Stimulated activated CD4-positive, alpha-beta T cell treated with anti-CD3 and anti-CD28 coated beads, TNF-alpha, amount 100 ng/mL, for 48 hours (primary cell): ENCODE data around the gene GLCE.
"Not testable (repeated sequence)": the region's sequence is repeated elsewhere in the genome, so short reads cannot be mapped to it uniquely, and the experiment has no call there.

Experiments
- DNase-seq, 3 donors: peaks; one replicate each; pipeline ENCODE4 v3.0.0-alpha.2; 2020; ENCODE audit warnings: low read depth in 3 of 3

The GLCE gene

DNA sequence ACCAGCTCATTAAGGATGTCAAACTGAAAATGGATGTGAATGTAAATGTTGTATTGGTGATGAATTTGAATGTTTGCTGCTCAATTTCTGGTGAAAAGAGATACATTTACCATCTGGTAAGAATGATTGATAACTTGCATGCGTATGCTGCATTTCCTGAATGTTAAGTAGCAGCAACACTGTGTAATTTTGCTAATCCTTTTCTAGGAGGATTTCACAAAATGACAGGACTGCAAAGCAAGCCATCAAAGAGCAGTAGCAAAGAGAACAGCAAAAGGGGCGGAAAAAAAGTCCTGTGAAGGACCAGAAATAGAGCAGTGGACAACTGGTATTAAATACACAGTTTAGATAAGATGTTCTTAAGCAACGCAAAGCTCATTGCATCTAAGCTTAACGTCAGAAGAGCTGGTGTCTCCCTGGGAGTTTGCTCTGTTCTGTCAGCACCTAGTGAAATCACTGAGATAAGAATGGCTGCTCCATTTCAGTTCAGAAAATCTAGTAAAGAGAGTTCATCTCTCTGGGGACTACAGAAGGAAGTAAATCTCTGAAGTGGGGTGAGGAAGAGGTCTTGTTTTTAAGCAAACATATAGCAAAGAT lies 114.7 kb downstream of the GLCE start:
- no peak for DNase-seq

DNA sequence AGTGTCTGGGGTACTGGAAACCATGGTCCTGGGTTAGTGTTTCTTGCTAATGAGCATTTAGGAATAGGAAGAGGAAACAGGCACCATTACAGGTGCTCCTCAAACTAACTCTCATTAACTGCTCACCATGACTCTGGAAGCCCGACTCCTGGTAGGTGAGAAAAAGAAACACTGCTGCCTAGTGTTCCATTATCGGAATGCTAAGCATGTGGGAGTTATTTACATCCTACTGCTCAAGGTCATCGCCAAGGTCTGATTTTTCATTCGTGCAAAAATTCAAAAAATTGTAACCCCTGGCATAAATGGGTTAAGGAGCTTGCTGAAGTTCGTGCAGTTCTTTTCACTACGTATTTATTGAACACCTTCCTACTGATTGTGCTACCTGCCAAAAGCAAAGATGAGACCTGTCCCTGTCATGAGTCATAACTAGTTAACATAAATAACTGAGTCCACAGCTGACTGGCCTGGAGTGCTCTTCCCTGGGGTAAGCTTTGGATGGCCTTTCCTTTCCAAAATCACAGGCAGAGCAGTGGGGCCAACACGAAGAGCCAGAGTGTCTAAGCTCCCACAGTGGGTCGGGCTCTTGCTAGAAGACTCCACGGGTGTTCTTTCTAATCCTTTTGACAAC lies 115.6 kb downstream of the GLCE start:
- DNase-seq = no peak

DNA sequence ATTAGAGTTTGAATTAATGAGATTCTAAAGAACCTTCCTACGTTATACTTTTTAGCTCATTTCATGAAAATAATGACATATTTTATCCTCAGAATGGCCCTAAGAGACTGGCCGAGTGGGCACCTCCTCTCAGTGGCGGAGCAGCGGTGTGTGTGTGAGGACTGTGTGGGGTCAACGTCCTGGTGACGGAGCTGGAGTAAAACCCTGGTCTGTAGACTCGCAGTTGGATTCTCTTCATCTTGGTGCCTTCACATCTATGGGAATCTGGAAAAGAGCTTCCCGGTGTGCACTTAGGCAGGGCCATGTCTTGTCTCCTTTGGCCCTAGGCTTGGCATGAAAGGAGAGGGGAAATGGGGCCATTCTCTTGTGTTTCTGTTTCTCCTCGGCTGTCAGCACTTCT lies 116.9 kb downstream of the GLCE start:
- no peak for DNase-seq

DNA sequence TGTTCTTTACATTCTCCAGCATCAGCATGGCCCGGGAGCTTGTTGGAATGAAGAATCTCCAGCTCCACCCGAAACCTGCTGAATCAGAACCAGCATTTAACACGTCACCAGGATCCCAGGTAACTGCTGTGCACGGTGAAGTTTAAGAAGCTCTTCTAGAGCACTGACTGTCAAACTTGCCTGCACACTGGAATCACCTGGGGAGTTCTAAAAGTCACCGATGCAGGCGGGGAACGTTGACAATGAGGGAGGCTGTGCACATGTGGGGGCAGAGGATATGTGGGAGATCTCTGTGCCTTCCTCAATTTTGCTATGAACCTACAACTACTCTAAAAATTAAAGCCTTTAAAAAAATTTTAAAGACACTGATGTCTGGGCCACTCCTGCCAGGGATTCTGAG lies 119.2 kb downstream of the GLCE start:
- DNase-seq = no peak

DNA sequence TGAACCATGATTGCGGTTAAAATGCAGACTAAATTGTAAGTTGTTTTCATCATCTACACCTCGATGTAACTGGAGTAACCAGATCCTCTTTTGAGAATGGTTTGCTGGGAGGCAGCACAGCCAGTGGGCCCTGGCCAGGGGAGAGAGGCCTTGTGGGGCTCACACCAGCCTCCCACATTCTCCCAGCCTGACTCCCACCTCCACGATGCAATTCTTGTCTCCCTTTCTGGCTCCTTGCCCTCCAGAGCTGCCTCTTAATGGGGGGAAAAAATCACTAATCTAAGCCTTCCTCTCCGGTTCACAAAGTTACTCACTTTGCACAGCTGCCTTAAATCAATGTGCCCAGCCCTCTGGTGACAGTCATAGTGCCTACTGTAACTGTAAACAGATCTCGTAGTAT lies 120.3 kb downstream of the GLCE start:
- no peak for DNase-seq

DNA sequence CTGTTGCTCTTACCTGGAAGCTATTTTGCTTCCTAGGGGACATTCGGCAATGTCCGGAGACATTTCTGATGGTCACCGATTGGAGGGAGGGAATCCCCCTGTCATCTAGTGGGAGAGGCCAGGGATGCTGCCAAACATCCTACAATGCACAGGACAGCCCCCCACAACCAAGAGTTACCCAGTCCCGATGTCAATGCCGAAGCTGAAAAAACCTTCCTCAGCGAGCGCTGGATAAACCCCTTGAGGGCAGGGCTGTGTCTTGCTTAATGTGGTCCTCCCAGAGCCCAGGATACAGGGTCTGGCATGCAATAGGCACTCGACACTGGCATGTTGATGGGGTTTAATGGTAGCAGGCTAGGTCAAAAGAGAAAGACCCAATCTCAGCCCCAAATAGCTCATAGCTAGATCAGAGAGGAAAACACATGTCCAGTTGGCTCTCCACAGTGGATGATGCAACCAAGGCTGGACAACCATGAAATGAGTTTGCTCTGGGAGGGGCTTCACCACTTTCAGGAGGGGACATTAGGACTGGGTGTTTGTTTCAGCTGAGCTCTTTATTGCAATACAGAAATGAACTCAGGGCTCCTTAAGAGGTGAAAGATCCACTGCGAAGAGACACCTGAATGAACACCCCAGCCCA lies 121.8 kb downstream of the GLCE start:
- no peak for DNase-seq

DNA sequence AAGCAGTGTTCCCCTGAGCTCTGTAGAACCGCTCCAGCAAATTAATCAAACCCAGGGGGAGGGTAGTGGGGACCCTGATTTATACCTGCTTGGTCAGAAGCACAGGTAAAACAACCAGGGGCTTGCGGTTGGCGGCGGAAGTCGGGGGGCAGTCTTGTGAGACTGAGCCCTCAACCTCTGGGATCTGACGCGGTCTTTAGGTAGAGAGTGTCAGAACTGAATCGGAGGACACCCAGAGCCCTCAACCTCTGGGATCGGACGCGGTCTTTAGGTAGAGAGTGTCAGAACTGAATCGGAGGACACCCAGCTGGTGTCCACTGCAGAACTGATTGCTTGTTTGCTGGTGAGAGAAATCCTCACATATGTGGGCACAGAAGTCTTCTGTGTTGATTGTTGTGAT lies 125.4 kb downstream of the GLCE start:
- DNase-seq = no peak

DNA sequence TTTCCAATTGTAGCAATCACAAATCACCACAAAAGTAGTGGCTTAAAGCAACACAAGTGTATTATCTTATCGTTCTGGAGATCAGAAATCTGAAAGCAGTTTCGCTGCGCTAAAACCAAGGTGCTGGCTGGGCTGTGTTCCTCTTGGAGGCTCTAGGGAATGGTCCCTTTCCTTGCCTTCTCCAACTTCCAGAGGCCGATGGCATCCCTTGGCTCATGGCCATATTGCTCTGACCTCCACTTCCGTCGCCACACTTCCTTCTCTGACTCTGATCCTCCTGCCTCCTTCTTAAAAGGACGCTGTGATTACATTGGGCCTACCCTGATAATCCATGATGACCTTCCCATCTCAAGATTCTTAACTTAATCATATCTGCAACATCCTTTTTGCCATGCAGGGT lies 127.6 kb downstream of the GLCE start:
- no peak for DNase-seq

DNA sequence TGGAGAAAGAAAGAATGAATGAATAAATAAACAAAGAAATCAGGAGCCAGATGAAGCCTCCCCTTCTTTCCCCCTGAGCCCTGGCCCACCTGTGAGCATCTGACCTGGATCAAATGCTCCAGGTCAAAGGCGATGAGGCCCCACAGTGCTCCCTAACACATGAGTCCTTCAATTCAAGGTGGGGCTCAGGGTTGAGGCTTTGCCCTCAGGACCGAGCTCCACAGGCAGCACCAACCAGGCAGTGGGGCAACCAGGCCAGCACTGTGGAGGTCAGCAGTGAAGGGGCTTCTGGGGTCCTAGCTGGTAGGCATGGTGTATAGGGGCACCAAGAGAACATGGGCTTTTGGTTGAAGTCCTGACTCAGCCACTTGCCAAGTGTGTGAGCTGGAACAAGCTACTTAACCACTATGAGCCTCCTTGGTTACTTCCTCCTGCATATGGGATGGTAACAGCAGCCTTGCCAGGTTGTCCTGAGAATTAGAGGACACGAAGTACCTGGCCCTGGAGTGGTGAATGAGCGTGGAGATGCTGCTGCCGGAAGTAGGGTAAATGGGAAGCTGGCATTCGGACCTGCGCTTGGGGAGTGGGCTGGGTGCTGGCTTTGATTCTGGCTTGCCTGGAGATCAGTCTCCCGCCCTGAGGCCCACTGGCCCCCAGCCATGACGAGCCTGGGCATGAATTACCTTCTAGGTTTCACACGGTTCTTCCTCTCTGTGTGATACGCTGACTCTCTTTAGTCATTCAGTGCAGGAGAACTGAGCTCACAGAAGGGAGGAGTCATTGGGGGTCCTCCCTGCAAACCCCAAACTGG lies 128.3 kb downstream of the GLCE start:
- no peak for DNase-seq

DNA sequence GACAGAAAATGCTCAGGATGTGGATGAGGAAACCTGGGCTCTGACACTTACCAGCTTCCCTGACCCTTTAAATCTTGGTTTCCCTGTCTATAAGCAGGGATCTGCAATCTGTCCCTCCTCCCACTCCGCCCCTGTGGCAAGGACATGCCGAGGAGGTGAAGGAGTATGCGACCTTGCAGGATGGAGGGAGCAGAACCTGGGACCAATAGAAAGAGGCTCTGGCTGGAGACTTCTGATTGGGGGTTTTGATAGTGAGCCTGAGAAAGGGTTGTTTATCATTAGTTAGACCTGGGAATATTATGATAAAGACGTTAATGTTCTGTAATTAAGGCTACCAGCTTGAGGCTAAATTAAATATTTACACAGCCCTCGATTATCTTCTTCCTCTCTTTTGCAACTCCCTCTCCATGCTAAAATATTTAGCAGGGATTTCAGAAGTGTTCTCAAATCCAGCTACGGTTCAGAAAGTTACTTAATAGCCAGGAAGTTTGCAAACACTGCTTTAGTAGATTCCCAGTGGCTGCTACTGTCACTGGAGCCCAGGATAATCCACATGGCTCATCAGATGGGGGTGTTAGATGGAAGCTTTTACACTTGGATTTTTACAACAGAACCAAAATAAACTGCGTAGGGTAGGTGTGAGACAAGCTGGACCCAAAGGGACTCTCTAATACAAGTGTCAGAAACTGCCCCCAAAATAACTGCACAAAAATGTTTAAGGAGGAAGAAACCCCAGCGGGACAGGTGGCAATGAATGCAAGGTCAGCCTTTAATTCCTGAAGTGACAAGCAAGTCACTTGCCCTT lies 129.1 kb downstream of the GLCE start:
- no peak for DNase-seq

DNA sequence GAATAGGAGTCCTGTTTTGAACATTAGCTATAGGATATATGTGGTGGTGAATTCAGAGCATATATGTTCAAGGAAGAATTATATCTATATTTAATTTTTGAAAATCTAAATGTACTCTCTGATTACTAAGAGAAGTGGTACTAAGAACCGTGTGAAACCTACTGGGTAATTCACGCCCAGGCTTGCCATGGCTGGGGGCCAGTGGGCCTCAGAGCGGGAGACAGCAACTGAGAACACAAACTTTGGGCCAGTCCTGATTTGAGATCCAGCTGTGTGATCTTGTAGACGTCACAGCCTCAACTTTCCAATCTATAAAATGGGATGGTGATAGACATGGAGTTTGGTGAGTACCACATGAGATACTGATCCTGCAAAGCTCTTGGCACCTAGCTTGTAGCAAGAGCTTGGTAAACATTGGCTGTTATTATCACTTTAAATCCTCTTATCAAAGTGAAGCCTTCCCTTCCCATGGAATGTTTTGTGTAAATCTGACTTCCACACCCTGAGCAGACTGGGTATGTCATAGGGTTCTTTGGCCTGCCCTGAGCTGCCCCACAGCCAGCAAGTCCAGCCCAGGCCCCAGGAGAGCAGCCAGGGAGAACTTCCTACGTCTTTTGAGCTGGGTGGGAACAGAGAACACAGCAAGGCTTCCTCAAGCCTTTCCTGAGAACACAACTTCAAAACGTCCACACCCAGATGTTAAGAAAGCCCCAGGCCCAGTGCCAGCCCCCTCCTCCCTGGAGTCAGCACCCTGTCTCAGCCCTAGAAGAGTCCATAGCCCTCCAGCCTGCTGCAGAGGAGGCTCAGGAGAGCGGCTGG lies 130.1 kb downstream of the GLCE start:
- DNase-seq = no peak

DNA sequence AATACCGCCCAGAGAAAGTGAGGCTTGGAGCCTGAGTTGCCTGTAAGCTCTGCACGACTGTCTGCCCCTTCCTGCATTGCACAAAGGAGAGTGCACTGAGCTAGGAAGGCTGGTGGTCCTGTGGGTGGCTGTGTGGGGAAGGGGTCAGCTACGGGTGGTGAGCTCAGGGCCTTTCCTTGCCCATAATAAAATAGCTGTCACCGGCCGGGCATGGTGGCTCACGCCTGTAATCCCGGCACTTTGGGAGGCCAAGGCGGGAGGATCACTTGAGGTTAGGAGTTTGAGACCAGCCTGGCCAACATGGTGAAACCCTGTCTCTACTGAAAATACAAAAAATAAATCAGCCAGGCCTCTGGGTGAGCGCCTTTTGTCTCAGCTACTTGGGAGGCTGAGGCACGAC lies 131.2 kb downstream of the GLCE start:
- DNase-seq = not testable (repeated sequence)

DNA sequence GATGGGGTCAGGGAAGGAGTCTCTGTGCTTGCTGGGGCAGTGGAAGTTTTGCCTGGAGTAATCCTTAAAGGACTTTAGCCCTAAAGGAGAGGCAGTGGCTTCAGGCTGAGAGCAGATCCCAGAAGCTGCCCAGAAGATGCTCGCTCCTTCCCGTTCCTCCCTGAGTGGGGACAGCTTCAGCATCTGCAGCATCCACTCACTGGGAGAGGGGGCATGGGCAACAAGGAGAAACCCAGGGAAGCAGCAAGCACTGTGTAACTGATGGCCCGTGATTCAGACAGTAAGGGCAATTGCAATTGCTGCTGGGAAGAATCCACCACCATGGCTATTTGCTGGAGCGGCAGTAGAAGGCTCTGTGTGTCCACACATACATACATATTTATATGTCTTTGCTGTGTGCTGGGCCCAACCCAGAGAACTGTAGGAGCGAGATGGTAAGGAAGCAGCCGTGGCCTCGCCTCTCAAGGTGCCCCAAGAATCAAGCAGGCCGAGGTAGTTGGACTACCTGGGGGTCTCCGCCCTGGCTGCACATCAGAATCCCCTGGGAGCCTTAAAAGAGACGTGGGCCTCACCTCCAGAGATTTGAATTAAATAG lies 132.5 kb downstream of the GLCE start:
- no peak for DNase-seq

DNA sequence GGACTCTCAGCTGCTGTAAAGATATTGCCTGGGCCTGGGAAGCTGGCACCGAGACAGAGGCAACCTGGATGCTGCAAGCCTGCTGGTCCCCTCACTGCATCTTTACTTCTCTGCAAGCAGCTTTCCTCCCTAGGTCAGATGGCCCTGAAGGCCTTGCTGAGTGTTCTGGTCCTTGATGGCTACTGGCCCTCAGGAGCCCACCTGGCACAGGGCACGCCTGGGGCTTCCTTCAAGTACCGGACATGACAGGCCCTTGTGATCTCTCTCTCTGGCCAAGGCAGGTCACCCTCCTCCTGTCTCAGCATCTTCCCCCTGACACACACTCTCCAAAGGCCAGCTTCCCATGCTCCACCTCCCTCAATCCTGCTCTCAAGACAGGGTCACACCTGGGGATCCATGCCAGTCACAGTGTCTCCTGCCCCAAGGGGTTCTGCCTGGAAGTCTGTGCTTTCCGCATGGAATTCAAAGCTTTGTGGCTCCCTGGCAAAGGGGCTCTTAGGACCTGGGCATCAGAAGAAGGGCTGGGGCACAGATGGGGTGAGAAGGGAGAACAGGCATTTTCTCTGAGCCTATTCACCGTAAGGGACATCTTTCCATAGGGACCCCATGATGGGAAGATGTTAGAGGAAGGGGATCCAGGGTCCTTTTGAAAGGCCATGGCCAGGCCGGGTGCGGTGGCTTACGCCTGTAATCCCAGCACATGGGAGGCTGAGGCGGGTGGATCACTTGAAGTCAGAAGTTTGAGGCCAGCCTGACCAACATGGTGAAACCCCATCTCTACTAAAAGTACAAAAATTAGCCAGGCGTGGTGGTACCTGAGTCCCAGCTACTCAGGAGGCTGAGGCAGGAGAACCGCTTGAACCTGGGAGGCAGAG lies 133.5 kb downstream of the GLCE start:
- no peak for DNase-seq

DNA sequence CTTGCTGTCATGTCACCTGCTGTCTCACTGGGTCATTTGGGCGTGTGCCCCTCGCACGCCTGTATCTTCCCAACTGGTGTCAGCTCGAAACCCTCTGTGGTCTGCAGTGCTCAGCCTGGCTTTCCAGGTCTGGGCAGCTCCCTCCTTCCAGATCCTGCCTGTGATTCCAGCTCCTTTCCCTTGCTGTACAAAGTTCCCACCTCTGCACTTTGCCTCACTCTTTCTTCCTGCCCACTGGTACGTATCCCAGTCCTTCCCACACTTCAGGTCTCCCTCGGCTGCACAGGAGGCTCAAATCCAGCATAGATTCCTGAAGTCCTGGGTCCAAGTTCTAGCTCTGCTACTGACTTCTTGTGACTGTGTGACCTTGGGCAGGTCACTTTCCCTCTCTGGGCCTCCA lies 136.2 kb downstream of the GLCE start:
- no peak for DNase-seq

DNA sequence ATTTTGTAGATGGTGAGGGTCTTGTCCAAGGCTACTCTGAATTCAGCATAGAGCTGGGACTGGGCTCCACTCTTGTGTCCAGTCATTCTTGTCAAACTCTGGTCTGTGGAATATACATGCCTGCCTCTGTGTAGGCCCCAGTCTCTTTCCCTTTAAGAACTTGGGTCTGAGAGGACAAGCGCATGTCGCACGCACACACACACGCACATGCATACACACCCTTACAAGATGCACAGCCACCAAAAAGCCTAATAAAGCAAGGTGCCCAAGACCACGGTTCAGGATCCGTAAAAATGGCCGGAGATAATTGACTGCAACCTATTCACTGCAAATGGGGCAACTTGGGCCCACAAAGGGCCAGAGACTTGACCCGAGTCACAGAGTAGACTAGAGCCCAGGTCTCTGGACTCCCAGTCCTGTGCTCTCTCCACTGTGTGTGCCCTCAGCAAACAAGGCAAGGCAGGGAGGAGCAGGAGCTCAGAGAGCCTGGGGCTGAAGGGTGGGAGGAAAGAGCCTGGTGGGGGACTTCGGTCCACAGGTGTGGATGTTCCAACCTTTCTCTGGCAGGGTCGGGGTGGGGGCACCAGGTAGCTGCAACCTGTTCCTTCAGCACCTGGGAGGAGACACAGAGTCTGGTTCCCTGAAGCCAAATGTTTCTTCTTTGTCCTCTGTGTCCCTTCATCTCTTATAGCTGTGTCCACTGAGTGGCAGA lies 137.4 kb downstream of the GLCE start:
- no peak for DNase-seq

DNA sequence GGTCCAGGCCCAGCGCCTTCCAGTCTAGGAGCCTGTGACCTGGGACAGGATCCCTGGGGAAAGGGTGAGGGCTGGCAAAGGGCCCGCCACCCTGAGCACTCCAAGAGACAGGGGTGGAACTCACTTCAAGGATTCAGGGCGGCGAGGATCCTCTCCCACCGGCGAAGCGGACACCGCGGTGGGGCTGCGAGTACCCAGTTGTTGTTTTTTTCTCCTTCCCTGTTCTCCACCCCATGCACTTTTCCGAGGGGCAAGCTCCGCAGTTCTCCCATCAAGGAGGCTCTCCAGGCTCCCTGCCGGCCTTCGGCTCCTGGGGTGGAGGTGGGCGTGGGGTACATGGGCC lies 137.9 kb downstream of the GLCE start:
- no peak for DNase-seq

DNA sequence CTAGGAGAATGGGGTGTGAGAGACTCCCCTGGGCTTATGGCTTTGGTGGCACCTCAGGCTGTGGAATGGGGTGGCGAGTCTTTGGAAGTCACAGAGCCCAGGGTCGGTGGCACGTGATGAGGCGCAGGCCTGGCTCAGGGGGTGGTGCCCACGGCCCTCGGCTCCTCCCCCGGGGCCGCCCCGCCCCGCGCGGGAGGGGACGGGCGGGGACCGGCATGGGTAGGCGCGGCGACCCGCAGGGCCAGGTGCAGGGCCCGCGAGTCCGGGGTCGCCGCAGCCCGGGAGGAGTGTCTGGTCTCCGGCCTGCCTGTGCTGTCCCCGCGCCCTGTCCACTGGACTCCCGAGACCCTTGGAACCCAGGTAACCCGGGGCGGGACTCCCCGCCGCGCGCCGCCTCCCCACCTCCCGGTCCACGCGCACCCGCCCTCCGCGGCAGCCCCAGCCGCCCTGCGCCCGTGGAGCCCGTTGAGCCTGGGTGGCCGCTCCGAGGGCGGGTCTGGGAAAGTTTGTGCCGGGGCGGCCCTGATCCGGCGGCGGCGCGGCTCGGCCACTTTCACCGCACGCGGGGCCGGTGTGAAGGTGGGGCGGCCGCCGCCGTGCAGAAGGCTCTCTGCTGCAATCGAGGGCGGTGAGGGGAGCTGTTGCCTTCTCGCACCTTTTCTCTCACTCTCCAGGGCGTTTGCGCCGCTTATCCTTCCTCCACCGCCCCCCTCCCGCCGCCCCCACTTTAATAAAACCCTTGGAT lies 138.4 kb downstream of the GLCE start, which contains the start of gene PAQR5:
TSS of gene PAQR5 (plus strand) at position 216 of the 745 bp plus-strand sequence. CDS start 61,169 bp downstream, outside the sequence.
- DNase-seq = no peak
